ENCODE data around the gene RPS27L.

The RPS27L gene

GRCh38 chr15:63198371-63199250 is 41.3 kb upstream of the RPS27L start:
- H3K4me3 ChIP-seq = no peak overlapping the region
- TF ChIP-seq, protein P1, sequence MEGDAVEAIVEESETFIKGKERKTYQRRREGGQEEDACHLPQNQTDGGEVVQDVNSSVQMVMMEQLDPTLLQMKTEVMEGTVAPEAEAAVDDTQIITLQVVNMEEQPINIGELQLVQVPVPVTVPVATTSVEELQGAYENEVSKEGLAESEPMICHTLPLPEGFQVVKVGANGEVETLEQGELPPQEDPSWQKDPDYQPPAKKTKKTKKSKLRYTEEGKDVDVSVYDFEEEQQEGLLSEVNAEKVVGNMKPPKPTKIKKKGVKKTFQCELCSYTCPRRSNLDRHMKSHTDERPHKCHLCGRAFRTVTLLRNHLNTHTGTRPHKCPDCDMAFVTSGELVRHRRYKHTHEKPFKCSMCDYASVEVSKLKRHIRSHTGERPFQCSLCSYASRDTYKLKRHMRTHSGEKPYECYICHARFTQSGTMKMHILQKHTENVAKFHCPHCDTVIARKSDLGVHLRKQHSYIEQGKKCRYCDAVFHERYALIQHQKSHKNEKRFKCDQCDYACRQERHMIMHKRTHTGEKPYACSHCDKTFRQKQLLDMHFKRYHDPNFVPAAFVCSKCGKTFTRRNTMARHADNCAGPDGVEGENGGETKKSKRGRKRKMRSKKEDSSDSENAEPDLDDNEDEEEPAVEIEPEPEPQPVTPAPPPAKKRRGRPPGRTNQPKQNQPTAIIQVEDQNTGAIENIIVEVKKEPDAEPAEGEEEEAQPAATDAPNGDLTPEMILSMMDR (IDR thresholded peaks at IDR 0.05) = no peak
- intact Hi-C loops (cut with DNase I; ENCODE audit: low total_unique reads) = no loop called here
- no peak overlapping the region for H3K27ac ChIP-seq
- H3K9me3 ChIP-seq = no peaks in the 10 kb centered on the region
- H3K36me3 ChIP-seq = peaks cover 0 to 4% (median 0%) of the 10 kb centered on the region in 3 donors
- DNase-seq = no peak
- no peaks in the 10 kb centered on the region for H3K27me3 ChIP-seq
- peaks cover 0 to 36% (median 15%) of the 10 kb centered on the region in 4 donors for H3K4me1 ChIP-seq

DNA sequence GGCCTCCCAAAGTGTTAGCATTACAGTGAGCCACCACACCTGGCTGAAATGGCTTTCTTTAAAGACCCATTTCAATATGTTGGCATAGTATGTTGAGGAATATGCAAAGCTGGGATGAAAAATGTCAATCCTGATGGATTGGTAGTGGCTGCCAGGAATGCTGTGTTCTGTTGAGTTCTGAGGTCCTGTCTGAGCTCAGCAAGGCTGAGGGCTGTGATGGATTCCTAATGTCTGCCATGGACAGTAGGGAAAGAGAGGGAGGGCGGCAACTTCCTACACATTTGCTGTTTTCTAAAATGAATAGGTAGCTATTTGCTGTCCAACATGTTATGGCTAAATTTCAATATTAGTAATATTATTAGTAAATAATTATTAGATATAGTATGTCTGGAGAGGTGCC is 40.3 kb upstream of the RPS27L start:
- Histone ChIP-seq H3K4me3 (no peak overlapping the region), H3K36me3 (peaks cover 0 to 4% (median 0%) of the 10 kb centered on the region in 3 donors), H3K9me3 (no peaks in the 10 kb centered on the region), H3K27me3 (no peaks in the 10 kb centered on the region), H3K27ac (no peak overlapping the region), H3K4me1 (peaks cover 0 to 36% (median 15%) of the 10 kb centered on the region in 4 donors)
- TF ChIP-seq, protein P1 (IDR thresholded peaks at IDR 0.05) = no peak
- intact Hi-C loops (cut with DNase I; ENCODE audit: low total_unique reads) = no loop called here
- no peak for DNase-seq

DNA sequence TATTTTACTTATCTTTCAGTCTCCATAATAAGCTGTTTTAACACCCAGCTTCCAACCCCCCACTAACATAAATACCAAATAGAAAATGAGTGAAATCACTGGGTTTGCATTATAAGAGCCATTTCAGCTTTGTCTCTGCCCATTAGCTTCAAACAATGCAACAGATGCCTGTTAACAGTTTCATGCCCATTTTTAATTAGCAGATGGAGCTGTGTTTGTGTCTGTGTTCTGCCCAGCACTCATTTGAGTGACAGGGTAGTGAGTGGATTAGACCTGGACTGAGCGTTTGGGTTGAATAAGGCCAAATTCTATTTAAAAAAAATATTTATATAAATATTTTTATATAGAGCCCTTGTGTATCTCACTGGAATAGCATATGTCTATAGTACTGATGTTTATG is 39.6 kb upstream of the RPS27L start:
- H3K27ac ChIP-seq = no peak overlapping the region
- peaks cover 0 to 36% (median 18%) of the 10 kb centered on the region in 4 donors for H3K4me1 ChIP-seq
- intact Hi-C loops (cut with DNase I; ENCODE audit: low total_unique reads) = no loop called here

DNA sequence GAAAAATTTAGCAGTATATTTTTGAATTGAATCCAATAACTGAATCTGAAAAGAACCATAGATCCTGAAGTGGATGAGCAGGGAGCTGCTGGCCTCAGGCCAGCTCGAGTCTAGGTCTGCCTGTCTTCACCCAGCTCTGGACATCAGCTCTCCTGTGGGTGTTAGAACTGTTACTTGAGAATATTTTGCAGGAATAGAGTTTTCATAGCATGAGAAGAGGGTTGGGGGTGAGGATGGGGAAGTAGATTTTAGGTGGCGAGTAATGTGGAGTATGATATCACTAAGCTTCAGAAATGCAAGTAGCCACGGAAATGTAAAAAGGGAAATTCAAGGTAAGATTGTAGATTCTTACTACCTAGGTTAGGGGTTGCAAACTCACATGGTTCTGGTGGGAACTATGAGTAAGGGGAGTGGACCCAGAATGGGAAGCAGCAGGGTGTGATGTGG is 38.3 kb upstream of the RPS27L start:
- H3K27me3 ChIP-seq = no peaks in the 10 kb centered on the region
- H3K36me3 ChIP-seq = peaks cover 0 to 4% (median 0%) of the 10 kb centered on the region in 3 donors
- H3K4me1 ChIP-seq = peaks cover 0 to 49% (median 19%) of the 10 kb centered on the region in 4 donors
- no peak for DNase-seq
- TF ChIP-seq, protein P1 (IDR thresholded peaks at IDR 0.05) = no peak
- H3K9me3 ChIP-seq = no peaks in the 10 kb centered on the region
- intact Hi-C loops (cut with DNase I; ENCODE audit: low total_unique reads) = no loop called here
- H3K27ac ChIP-seq = peak overlapping the region in 1 of 2 donors; percentile 27
- H3K4me3 ChIP-seq = no peak overlapping the region

More for the DNA sequence above, 39.6 kb upstream of the RPS27L start:
- Histone ChIP-seq H3K36me3 (peaks cover 0 to 4% (median 0%) of the 10 kb centered on the region in 3 donors), H3K4me3 (no peak overlapping the region), H3K27me3 (no peaks in the 10 kb centered on the region), H3K9me3 (no peaks in the 10 kb centered on the region)
- DNase-seq = no peak
- TF ChIP-seq, protein P1 (IDR thresholded peaks at IDR 0.05) = no peak

GRCh38 chr15:63194880-63195568 is 37.7 kb upstream of the RPS27L start:
- intact Hi-C loops (cut with DNase I; ENCODE audit: low total_unique reads) = no loop called here
- Histone ChIP-seq H3K27me3 (no peaks in the 10 kb centered on the region), H3K27ac (peak overlapping the region in 1 of 2 donors; percentile 27), H3K4me1 (peaks cover 0 to 55% (median 19%) of the 10 kb centered on the region in 4 donors), H3K36me3 (peaks cover 0 to 4% (median 0%) of the 10 kb centered on the region in 3 donors), H3K4me3 (no peak overlapping the region), H3K9me3 (no peaks in the 10 kb centered on the region)
- TF ChIP-seq, protein P1 (IDR thresholded peaks at IDR 0.05) = no peak
- no peak for DNase-seq
